GM18909 (cell line): ENCODE results near the gene SPON2.

Experiments
- ATAC-seq: cut with Tn5 transposase; IDR thresholded peaks from one replicate; pipeline ENCODE4 v1.9.1; 2021; ENCODE audit warnings: mild to moderate bottlenecking; ENCODE audit not compliant: unreplicated experiment, poor library complexity

The SPON2 gene

DNA sequence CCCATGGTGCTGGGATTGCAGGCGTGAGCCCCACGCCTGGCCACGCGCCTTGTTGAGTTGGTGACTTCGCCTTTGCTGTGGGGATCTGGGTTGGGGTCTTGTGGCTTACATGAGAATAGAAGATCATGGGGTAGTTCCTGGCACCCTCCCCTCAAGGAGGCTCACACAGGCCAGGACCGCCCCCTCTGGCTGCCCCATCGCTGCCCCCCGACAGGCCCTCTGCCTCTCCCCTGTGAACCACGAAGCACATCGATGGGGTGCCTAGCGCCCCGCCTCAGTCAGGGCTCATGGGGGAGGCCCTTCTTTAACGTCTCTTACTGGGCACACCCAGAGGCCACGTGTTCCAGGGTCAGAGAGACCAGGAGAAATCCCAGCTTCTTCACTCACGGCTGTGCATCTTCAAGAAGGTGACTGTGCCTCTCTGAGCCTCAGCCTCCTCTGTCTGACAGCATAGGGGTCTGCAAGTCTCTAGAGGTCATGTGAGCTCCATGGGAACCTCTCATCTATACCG is 23.6 kb upstream of the SPON2 start:
- no peak for ATAC-seq

GRCh38 chr4:1195109-1195671 is 22.8 kb upstream of the SPON2 start:
- ATAC-seq: no peak

GRCh38 chr4:1194010-1194900 is 21.9 kb upstream of the SPON2 start:
- no peak for ATAC-seq

- ATAC-seq: no peak
Measured at GRCh38 chr4:1193206-1194009, 21.0 kb upstream of the SPON2 start.

DNA sequence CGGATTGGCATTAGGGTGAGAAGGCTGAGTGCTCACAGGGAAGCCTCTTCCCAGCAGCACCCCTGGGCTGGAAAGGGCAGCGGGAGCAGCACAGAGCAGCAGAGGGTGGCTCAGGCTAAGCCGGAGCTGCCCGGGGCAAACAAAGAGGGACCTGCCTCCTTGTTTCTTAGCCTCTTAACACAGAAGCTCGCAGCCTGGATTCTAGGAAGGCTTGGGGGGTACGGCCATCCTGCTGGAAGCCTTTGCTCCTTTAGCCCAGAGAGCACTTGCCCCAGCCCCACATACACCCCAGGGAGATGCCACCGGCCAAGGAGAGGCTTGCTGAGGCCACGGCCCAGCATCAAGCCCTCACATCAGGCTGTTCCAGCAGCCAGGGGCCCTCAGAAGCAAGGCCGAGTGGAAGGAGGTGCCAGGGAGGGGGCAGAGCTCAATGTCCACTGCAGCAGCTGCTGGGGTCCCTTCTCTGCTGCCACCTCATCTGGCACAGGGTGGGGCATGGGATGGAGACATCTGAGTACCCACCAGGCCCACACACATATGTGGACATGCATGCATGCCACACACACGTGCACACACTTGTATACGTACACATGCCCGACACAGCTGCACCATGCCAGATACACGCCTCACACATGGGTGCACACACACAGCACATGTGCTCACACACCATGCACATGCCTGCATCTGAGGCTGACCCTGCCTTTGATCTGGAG is 20.3 kb upstream of the SPON2 start:
- no peak for ATAC-seq

GRCh38 chr4:1192091-1192492 is 19.7 kb upstream of the SPON2 start:
- no peak for ATAC-seq

DNA sequence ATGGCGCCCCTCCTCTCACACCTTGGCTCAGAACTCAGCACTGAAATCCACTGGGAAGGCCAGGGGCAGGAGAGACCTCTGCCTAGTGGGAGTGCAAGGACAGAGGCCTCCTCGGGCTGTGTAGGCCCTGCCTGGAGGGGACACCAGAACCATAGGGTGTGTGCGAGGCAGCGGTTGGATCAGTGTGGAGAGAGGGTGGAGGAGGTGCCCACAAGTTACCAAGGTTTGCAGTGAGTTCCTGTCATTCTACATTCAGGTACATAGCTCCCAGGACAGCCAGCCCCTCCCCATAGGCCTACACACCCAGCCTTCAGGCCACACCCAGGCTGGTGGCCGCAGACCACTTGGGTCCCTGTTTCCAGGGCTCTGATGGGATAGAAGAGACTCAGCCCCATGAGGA is 19.2 kb upstream of the SPON2 start:
- ATAC-seq: no peak

GRCh38 chr4:1187182-1187581 is 14.8 kb upstream of the SPON2 start:
- peak; percentile 68 for ATAC-seq

DNA sequence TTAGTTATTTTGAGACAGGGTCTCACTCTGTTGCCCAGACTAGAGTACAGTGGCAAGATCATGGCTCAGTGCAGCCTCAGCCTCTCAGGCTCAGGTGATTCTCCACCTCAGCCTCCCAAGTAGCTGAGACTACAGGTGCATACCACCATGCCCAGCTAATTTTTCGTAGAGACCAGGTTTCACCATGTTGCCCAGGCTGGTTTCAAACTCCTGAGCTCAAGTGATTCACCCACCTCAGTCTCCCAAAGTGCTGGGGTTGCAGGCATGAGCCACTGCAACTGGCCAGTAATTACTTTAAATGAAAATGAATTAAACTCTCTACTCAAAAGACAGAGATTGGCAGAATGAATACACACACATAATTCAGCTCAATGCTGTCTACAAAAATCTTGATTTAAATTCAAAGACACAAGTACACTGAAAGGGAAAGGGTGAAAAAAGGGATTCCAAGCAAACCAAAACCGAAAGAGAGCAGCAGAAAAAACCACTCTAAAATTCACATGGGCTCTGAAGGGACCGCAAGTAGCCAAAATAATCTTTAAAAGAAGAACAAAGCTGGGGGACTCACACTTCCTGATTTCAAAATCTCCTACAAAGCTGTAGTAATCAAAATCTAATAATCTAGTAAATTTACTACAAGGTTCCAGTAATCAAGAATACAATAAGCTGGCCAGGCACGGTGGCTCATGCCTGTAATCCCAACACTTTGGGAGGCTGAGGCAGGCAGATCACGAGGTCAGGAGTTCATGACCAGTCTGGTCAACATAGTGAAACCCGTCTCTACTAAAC is 11.8 kb upstream of the SPON2 start:
- ATAC-seq: peak; percentile 59

- no peak for ATAC-seq
Measured at GRCh38 chr4:1182313-1182712, 9.9 kb upstream of the SPON2 start.

DNA sequence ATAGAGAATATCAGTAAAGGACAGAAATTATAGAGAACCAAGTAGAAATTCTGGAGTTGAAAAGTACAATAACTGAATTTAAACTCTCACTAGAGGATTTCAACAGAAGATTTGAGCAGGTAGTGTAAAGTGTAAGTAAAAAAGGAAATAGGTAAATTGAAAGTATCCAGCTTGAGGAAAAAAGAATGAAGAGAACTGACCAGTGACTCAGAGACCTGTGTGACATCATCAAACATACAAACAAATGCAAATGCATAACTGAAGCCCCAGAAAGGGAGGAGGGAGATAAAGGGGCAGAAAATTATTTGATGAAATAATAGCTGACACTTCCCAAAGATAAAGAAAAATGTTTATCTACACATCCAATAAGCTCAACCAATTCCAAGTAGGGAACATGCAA is 8.3 kb upstream of the SPON2 start:
- no peak for ATAC-seq

GRCh38 chr4:1179976-1180375 is 7.6 kb upstream of the SPON2 start:
- no peak for ATAC-seq

DNA sequence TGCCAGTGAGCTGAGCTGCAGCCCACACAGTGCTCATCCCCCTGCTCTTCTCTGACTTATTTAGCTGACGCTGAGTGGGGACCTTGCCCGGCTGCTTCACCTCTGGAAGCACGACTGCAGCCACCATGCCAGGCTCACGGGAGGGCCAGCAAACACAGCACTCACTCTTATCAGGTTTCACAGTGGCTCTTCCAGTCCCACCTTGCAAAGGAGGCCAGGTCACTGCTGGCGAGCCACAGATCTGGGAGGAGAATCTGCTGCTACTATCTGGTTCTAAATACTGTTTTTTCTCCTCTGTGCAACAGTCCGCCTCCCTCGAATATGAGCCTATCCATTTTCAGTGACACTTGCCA is 6.7 kb upstream of the SPON2 start:
- ATAC-seq: no peak

DNA sequence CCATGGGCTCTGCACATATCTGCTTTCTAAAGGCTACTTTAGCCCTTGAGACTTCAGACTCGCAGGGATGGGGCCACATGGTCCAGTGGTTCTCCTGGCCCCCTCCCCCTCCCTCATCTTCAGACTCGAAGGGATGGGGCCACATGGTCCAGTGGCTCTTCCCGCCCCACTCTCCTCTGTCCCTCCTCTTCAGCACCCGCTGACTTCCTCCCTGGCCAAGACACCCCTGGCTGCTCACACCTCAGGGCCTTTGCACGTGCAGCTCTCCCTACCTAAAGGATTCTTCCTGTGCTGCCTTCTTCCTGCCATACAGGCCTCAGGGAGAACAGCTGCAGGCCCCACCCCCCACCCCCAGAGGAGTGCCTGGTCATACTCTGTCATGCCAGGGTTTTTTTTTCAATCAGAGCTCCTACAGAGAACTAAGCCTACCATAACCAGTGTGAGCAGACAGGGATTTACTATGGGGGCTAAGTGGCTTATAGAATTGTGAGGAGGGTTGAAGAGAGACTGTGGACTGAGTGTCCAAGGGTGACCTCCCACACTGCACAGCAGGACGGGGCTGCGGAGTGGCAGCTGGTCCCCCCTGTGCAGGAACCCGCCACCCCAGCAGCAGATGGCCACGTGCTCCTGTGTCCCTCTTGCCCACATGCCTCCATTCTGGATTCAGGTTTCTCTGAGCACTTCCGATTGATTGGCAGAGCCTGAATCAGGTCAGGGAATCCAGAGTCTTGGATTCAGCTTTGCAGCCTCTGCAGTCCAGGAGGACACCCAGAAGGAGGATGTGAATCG is 6.1 kb upstream of the SPON2 start:
- no peak for ATAC-seq

- ATAC-seq: no peak
Measured at GRCh38 chr4:1177274-1178141, 5.1 kb upstream of the SPON2 start.

- no peak for ATAC-seq
Measured at GRCh38 chr4:1176398-1177273, 4.3 kb upstream of the SPON2 start.

DNA sequence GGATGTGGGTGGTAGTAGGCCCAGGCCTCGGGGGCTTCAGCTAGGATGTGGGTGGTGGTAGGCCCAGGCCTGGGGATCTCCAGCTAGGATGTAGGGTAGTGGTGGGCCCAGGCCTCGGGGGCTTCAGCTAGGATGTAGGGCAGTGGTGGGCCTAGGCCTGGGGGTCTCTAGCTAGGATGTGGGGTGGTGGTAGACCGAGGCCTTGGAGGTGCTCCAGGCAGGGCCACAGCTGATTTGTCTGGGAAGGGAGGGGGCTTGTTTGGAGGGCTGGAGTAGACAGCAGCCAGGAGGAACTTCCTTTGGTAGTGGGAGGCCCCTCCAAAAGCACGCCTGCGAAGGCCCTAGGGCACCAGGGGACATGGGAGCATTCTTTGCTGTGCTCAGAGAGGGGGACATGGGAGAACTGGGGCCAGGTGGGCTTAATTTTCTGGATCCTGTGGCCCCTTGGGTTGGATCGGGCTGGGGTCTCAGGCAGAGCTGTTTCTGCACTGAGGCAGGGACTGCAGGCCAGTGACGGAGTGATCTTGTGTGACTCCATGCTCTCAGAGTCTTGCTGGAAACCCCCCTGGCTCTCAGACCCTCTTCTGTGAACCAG is 3.3 kb upstream of the SPON2 start:
- ATAC-seq: no peak
